Neutrophil (primary cell): Measurements from ENCODE around the gene S100P.

Experiments used
- H3K27ac ChIP-seq: fragments of 200-600 bp; sonication (generic); 2 replicates; pipeline ENCODE4 v1.5.1; 2016; ENCODE audit warnings: mild to moderate bottlenecking, moderate library complexity
- H3K27me3 ChIP-seq: fragments of 200-600 bp; sonication (generic); 2 replicates; pipeline ENCODE4 v1.6.0; 2016; ENCODE audit warnings: mild to moderate bottlenecking
- H3K36me3 ChIP-seq: fragments of 200-600 bp; sonication (generic); 2 replicates; pipeline ENCODE4 v1.5.1; 2017
- H3K4me1 ChIP-seq, 2 experiments: fragments of 200-600 bp in 1 of 2; sonication (generic) in 1 of 2; 1 replicate in 1 of 2; 2 replicates in 1 of 2; pipeline versions ENCODE4 v1.5.1 to v1.6.1; 2013 to 2016; ENCODE audit warnings: low read depth in 1 of 2, low read length in 1 of 2, mild to moderate bottlenecking in 1 of 2, moderate library complexity in 1 of 2; ENCODE audit not compliant: control insufficient read depth in 1 of 2, insufficient read depth in 1 of 2
- H3K4me3 ChIP-seq, 2 experiments: fragments of 200-600 bp in 1 of 2; sonication (generic) in 1 of 2; 1 replicate in 1 of 2; 2 replicates in 1 of 2; pipeline ENCODE4 v1.5.1; 2013 to 2016; ENCODE audit warnings: low read depth in 1 of 2, low read length in 1 of 2, mild to moderate bottlenecking in 1 of 2, moderate library complexity in 1 of 2
- H3K9me3 ChIP-seq: fragments of 200-600 bp; sonication (generic); 2 replicates; pipeline ENCODE4 v1.5.1; 2016
- TF ChIP-seq, protein P1 (sequence below): fragments of 200-600 bp; sonication (generic); IDR thresholded peaks from 2 replicates; pipeline ENCODE4 v1.5.1; 2016; ENCODE audit warnings: antibody characterized with exemption

S100P gene

DNA sequence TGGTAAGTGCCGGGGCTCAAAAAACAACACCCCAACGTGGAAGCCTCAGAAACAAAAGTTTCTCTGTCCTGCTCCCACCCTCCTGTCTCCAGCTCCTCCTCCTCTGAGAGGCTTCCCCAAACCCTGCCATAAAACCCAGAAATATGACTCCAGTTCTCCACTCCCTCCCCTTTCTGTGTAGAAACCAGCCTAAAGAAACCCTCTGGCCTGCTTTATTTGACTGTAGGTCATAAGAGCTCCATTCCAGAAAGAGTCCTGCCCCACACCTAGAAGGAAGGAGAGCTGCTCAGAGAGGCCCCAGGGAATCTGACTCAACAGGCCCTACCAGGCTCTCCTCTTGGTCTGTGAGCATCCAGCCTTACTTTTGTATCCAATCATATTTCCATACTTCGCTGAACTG, 872 bp upstream of the S100P start:
- peaks cover 90 to 94% of the 10 kb centered on the region in 2 experiments for H3K4me1 ChIP-seq
- TF ChIP-seq, protein P1, sequence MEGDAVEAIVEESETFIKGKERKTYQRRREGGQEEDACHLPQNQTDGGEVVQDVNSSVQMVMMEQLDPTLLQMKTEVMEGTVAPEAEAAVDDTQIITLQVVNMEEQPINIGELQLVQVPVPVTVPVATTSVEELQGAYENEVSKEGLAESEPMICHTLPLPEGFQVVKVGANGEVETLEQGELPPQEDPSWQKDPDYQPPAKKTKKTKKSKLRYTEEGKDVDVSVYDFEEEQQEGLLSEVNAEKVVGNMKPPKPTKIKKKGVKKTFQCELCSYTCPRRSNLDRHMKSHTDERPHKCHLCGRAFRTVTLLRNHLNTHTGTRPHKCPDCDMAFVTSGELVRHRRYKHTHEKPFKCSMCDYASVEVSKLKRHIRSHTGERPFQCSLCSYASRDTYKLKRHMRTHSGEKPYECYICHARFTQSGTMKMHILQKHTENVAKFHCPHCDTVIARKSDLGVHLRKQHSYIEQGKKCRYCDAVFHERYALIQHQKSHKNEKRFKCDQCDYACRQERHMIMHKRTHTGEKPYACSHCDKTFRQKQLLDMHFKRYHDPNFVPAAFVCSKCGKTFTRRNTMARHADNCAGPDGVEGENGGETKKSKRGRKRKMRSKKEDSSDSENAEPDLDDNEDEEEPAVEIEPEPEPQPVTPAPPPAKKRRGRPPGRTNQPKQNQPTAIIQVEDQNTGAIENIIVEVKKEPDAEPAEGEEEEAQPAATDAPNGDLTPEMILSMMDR = no peak
- peak overlapping the region; percentile 98 for H3K27ac ChIP-seq
- H3K4me3 ChIP-seq = peak overlapping the region; percentile 10 to 85
- H3K27me3 ChIP-seq = no peaks in the 10 kb centered on the region
- H3K36me3 ChIP-seq = peaks cover 16% of the 10 kb centered on the region
- no peaks in the 10 kb centered on the region for H3K9me3 ChIP-seq

DNA sequence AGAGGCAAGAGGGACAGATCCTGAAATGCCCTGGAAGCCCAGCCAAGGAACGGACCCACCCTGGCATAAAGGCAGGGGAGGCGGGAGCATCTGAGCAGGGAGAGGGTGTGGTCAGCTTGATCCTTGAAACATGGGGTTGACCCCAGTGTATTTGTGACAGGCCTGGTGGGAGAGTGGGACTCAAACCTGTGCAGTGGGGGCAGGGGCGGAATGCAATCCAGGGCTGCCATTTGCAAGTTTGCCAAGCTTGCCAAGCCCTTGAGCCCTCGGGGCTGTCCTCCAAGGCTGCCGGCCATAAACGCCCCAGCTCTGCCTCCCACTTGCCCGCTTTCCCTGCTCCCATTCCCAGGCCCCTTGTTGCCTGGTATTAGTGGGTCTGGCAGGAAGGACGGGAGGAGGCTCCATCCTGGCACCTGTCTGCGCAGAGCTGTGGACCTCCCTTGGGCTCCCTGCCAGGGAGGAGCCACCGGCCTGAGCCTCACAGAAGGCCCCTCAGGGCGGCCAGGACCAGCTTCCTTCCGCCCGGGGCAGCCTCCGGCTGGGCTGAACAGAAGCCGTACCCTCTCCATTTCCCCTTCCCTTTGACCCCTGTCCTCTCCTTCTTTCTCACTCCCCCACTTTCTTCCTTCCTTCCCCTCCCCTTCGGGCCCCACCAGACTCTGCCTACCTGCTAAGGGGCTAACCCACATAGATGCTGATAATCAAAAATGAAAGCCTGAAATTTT, 661 bp downstream of the S100P start:
- H3K9me3 ChIP-seq = no peaks in the 10 kb centered on the region
- TF ChIP-seq, protein P1 = no peak
- H3K27ac ChIP-seq = peak overlapping the region; percentile 98
- peaks cover 86 to 90% of the 10 kb centered on the region in 2 experiments for H3K4me1 ChIP-seq
- H3K4me3 ChIP-seq = peak overlapping the region; percentile 72 to 85
- peaks cover 16% of the 10 kb centered on the region for H3K36me3 ChIP-seq
- no peaks in the 10 kb centered on the region for H3K27me3 ChIP-seq

GRCh38 chr4:6695660-6696610, 2.3 kb downstream of the S100P start:
- Histone ChIP-seq H3K36me3 (peaks cover 16% of the 10 kb centered on the region), H3K4me3 (peak overlapping the region; percentile 72 to 85), H3K9me3 (no peaks in the 10 kb centered on the region), H3K27ac (peak overlapping the region; percentile 98), H3K27me3 (no peaks in the 10 kb centered on the region), H3K4me1 (peaks cover 70 to 78% of the 10 kb centered on the region in 2 experiments)
- TF ChIP-seq, protein P1 = no peak

- TF ChIP-seq, protein P1 = no peak
- peaks cover 16% of the 10 kb centered on the region for H3K36me3 ChIP-seq
- peaks cover 64 to 73% of the 10 kb centered on the region in 2 experiments for H3K4me1 ChIP-seq
- H3K27me3 ChIP-seq = no peaks in the 10 kb centered on the region
- H3K9me3 ChIP-seq = no peaks in the 10 kb centered on the region
- peak overlapping the region; percentile 98 for H3K27ac ChIP-seq
- peak overlapping the region; percentile 72 to 85 for H3K4me3 ChIP-seq
Observed at GRCh38 chr4:6696611-6697010, 2.9 kb downstream of the S100P start.

GRCh38 chr4:6697131-6697530, 3.5 kb downstream of the S100P start:
- H3K4me1 ChIP-seq = peaks cover 59 to 69% of the 10 kb centered on the region in 2 experiments
- H3K27ac ChIP-seq = peak overlapping the region; percentile 98

More at GRCh38 chr4:6697131-6697530, 3.5 kb downstream of the S100P start:
- TF ChIP-seq, protein P1 = no peak
- peaks cover 16% of the 10 kb centered on the region for H3K36me3 ChIP-seq
- H3K9me3 ChIP-seq = no peaks in the 10 kb centered on the region
- peak overlapping the region in 1 of 2 experiments; percentile 85 for H3K4me3 ChIP-seq
- H3K27me3 ChIP-seq = no peaks in the 10 kb centered on the region
